Osteocyte (in vitro differentiated cells): ENCODE measurements around the gene CCDC24. TPM values are rescaled to one million over a fixed set of nuclear protein-coding genes. Genes with fewer than 3 reads are reported as not detected.

ENCODE experiments used
- DNase-seq: peaks from one replicate; pipeline ENCODE4 v3.0.0; 2021; ENCODE audit warnings: mixed read lengths; ENCODE audit not compliant: unreplicated experiment; ENCODE audit errors: extremely low spot score
- H3K27ac Mint-ChIP-seq: one replicate; pipeline ENCODE4 v1.8.0; 2021; ENCODE audit warnings: mild to moderate bottlenecking, mixed read lengths; ENCODE audit not compliant: unreplicated experiment
- H3K27me3 Mint-ChIP-seq: one replicate; pipeline ENCODE4 v1.8.0; 2021; ENCODE audit warnings: mixed read lengths; ENCODE audit not compliant: unreplicated experiment
- H3K36me3 Mint-ChIP-seq: one replicate; pipeline ENCODE4 v1.8.0; 2021; ENCODE audit warnings: mixed read lengths; ENCODE audit not compliant: unreplicated experiment
- H3K4me1 Mint-ChIP-seq: one replicate; pipeline ENCODE4 v1.8.0; 2021; ENCODE audit warnings: mixed read lengths; ENCODE audit not compliant: unreplicated experiment
- H3K4me3 Mint-ChIP-seq: one replicate; pipeline ENCODE4 v1.8.0; 2021; ENCODE audit warnings: mild to moderate bottlenecking, moderate library complexity, mixed read lengths; ENCODE audit not compliant: unreplicated experiment
- H3K9me3 Mint-ChIP-seq: one replicate; pipeline ENCODE4 v1.8.0; 2021; ENCODE audit warnings: mixed read lengths; ENCODE audit not compliant: unreplicated experiment
- CTCF ChIP-seq: fragments of 200-600 bp; sonication (generic); IDR thresholded peaks from 2 replicates; pipeline ENCODE4 v1.5.0; 2021; ENCODE audit warnings: antibody characterized with exemption, mild to moderate bottlenecking, moderate library complexity
- total RNA-seq: library from RNA; stranded (reverse); gene quantifications from 2 replicates; pipeline ENCODE4 v1.2.1, GENCODE V29; 2021

Gene CCDC24
- total RNA-seq, 1 donor from 2014 or later = 5.1 TPM

- Mint-ChIP-seq H3K36me3 (peaks cover 2% of the 10 kb centered on the region), H3K27me3 (peaks cover 11% of the 10 kb centered on the region), H3K4me1 (peaks cover 8% of the 10 kb centered on the region), H3K9me3 (no peaks in the 10 kb centered on the region), H3K27ac (no peak overlapping the region), H3K4me3 (no peak overlapping the region)
- no peak for DNase-seq
- TF ChIP-seq CTCF = no peak
These were observed 52.8 kb downstream of the CCDC24 start for GRCh38 chr1:44044071-44044801.

- peaks cover 8% of the 10 kb centered on the region for H3K4me1 Mint-ChIP-seq
- H3K27me3 Mint-ChIP-seq = peaks cover 11% of the 10 kb centered on the region
- H3K27ac Mint-ChIP-seq = no peak overlapping the region
- no peak overlapping the region for H3K4me3 Mint-ChIP-seq
- no peak for DNase-seq
- TF ChIP-seq CTCF = no peak
- H3K36me3 Mint-ChIP-seq = peaks cover 2% of the 10 kb centered on the region
- H3K9me3 Mint-ChIP-seq = no peaks in the 10 kb centered on the region
These were observed 53.7 kb downstream of the CCDC24 start for GRCh38 chr1:44045064-44045463.

Other genes starting within 250 kb of the CCDC24 start
- 0.81 and 1.1 TPM in 2 replicates for gene ARTN, start 57.8 kb upstream of the CCDC24 start, total RNA-seq
- gene IPO13, start 44.6 kb upstream of the CCDC24 start, total RNA-seq = 37.6 and 40.8 TPM in 2 replicates
- gene DPH2, start 21.6 kb upstream of the CCDC24 start, total RNA-seq = 21.7 and 22.4 TPM in 2 replicates
- gene ATP6V0B, start 16.6 kb upstream of the CCDC24 start, total RNA-seq = 128 and 130 TPM in 2 replicates
- gene B4GALT2, start 12.4 kb upstream of the CCDC24 start, total RNA-seq = 62.8 and 65.5 TPM in 2 replicates
- 49.4 and 51.6 TPM in 2 replicates for gene SLC6A9, start 39.9 kb downstream of the CCDC24 start, total RNA-seq
- not detected in 2 replicates for gene KLF17, start 127.2 kb downstream of the CCDC24 start, total RNA-seq
- gene KLF18, start 150.0 kb downstream of the CCDC24 start, total RNA-seq = not detected in 2 replicates
- gene DMAP1, start 221.9 kb downstream of the CCDC24 start, total RNA-seq = 42.3 and 46.4 TPM in 2 replicates